ENCODE measurements around the gene RESP18.
"Not testable (repeated sequence)": the region's sequence is repeated elsewhere in the genome, so short reads cannot be mapped to it uniquely, and the experiment has no call there.

Gene RESP18

GRCh38 chr2:219291394-219291793 lies 41.1 kb downstream of the RESP18 start:
- DNase-seq, result no peak

GRCh38 chr2:219290381-219291171 lies 42.0 kb downstream of the RESP18 start:
- no peak for DNase-seq

- no peak for DNase-seq
These were observed 42.8 kb downstream of the RESP18 start for GRCh38 chr2:219289537-219290361.

- DNase-seq, result no peak
These were observed 43.4 kb downstream of the RESP18 start for GRCh38 chr2:219289195-219289536.

GRCh38 chr2:219287580-219288265 lies 44.8 kb downstream of the RESP18 start:
- no peak for DNase-seq

GRCh38 chr2:219287116-219287440 lies 45.5 kb downstream of the RESP18 start:
- not testable (repeated sequence) for DNase-seq

- no peak for DNase-seq
These were observed 46.0 kb downstream of the RESP18 start for GRCh38 chr2:219286436-219287115.

GRCh38 chr2:219285894-219286425 lies 46.6 kb downstream of the RESP18 start:
- no peak for DNase-seq

GRCh38 chr2:219285373-219285735 lies 47.2 kb downstream of the RESP18 start:
- no peak for DNase-seq

- DNase-seq, result no peak
These were observed 47.8 kb downstream of the RESP18 start for GRCh38 chr2:219284501-219285372.

- DNase-seq, result no peak
These were observed 49.5 kb downstream of the RESP18 start for GRCh38 chr2:219282943-219283581.

GRCh38 chr2:219282375-219282774 lies 50.2 kb downstream of the RESP18 start:
- DNase-seq, result no peak

GRCh38 chr2:219281588-219281987 lies 51.0 kb downstream of the RESP18 start:
- DNase-seq, result no peak

- no peak for DNase-seq
These were observed 51.9 kb downstream of the RESP18 start for GRCh38 chr2:219280651-219281050.

GRCh38 chr2:219279916-219280516 lies 52.5 kb downstream of the RESP18 start:
- no peak for DNase-seq

- DNase-seq, result peak; percentile 91
These were observed 53.2 kb downstream of the RESP18 start, which contains the start of gene DNAJB2 for GRCh38 chr2:219279151-219279915. Gene DNAJB2, plus strand, starts transcription at chr2:219279366. Its CDS starts 468 bp downstream, at chr2:219279834.

- no peak for DNase-seq
These were observed 53.8 kb downstream of the RESP18 start for GRCh38 chr2:219278655-219279150.

- DNase-seq, result peak; percentile 68
These were observed 54.6 kb downstream of the RESP18 start for GRCh38 chr2:219277703-219278654.

Data from SHP77 treated with DMSO at 0.1 percent for 48 hours (cell line).